HEK293T (cell line): Measurements from ENCODE around the gene PTPRM.

ENCODE experiments used
- CTCF ChIA-PET: fragments of 350-600 bp; formaldehyde crosslinking; extraction: SDS; loops from one replicate; lab custom pipeline; 2021; ENCODE audit warnings: antibody characterized with exemption, inconsistent platforms; lab: Yijun Ruan, JAX
- POLR2A ChIA-PET: fragments of 350-600 bp; formaldehyde crosslinking; extraction: SDS; loops from one replicate; lab custom pipeline; 2020; ENCODE audit warnings: antibody characterized with exemption, inconsistent platforms; lab: Yijun Ruan, JAX
- DNase-seq: peaks from one replicate; pipeline ENCODE4 v3.0.0; 2012; ENCODE audit warnings: mixed read lengths; ENCODE audit errors: extremely low spot score
- ARNT ChIP-seq: fragments of 450-650 bp; IDR thresholded peaks from 2 replicates; pipeline ENCODE4 v1.6.1; 2017; ENCODE audit warnings: mild to moderate bottlenecking
- BHLHE40 ChIP-seq: fragments of 450-650 bp; IDR thresholded peaks from 2 replicates; pipeline ENCODE4 v1.6.1; 2016; ENCODE audit warnings: mild to moderate bottlenecking, moderate library complexity, borderline replicate concordance
- CTBP1 ChIP-seq: fragments of 450-650 bp; IDR thresholded peaks from 2 replicates; pipeline ENCODE4 v1.6.1; 2016; ENCODE audit warnings: borderline replicate concordance
- ELF4 ChIP-seq: fragments of 450-650 bp; IDR thresholded peaks from 2 replicates; pipeline ENCODE4 v1.6.1; 2017; ENCODE audit warnings: antibody characterized with exemption
- FOXA1 ChIP-seq: fragments of 450-650 bp; IDR thresholded peaks from 2 replicates; pipeline ENCODE4 v1.6.1; 2016; ENCODE audit warnings: mild to moderate bottlenecking
- FOXK2 ChIP-seq: fragments of 450-650 bp; IDR thresholded peaks from 2 replicates; pipeline ENCODE4 v1.6.1; 2016; ENCODE audit warnings: mild to moderate bottlenecking
- FOXM1 ChIP-seq: fragments of 450-650 bp; IDR thresholded peaks from 2 replicates; pipeline ENCODE4 v1.6.1; 2017; ENCODE audit warnings: mild to moderate bottlenecking, borderline replicate concordance
- HDGF ChIP-seq: fragments of 450-650 bp; IDR thresholded peaks from 2 replicates; pipeline ENCODE4 v1.6.1; 2017; ENCODE audit warnings: antibody characterized with exemption, borderline replicate concordance
- L3MBTL2 ChIP-seq: fragments of 450-650 bp; conservative IDR thresholded peaks from 2 replicates; pipeline ENCODE4 v1.6.1; 2016; ENCODE audit warnings: mild to moderate bottlenecking
- LEF1 ChIP-seq: fragments of 450-650 bp; IDR thresholded peaks from 2 replicates; pipeline ENCODE4 v1.6.1; 2017; ENCODE audit warnings: mild to moderate bottlenecking, borderline replicate concordance
- NFRKB ChIP-seq: fragments of 450-650 bp; IDR thresholded peaks from 2 replicates; pipeline ENCODE4 v1.6.1; 2016; ENCODE audit warnings: mild to moderate bottlenecking, moderate library complexity
- SP1 ChIP-seq: fragments of 450-650 bp; IDR thresholded peaks from 2 replicates; pipeline ENCODE4 v1.6.1; 2017
- SUZ12 ChIP-seq: fragments of 450-650 bp; IDR thresholded peaks from 2 replicates; pipeline ENCODE4 v1.6.1; 2016; ENCODE audit warnings: mild to moderate bottlenecking
- TARDBP ChIP-seq: fragments of 450-650 bp; IDR thresholded peaks from 2 replicates; pipeline ENCODE4 v1.6.1; 2016
- ZNF384 ChIP-seq: fragments of 450-650 bp; IDR thresholded peaks from 2 replicates; pipeline ENCODE4 v1.6.1; 2016
- TF ChIP-seq, protein P1 (sequence below): fragments of 450-650 bp; IDR thresholded peaks from 2 replicates; pipeline ENCODE4 v1.6.1; 2016

Gene PTPRM

DNA sequence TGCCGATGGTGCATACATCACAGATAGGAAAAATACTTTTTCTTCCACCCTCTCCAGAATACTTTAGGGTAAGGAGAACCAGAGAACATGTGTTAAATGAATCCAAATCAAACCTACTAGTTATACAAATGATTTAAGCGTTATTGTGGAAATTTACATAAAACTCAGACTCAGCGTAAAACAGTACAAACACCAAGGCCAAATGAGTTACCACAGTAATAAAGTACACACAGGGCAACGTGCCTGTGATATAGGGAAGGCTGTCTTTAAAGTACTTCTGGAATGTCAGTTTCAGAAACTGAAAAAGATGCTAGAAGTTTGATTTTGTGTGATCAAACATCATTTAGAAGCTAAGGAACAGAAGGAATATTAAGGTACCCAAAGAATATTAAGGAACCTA is 46.9 kb downstream of the PTPRM start:
- DNase-seq, result no peak
- ChIA-PET CTCF (no interaction called here), POLR2A (no interaction called here)
- TF ChIP-seq, protein P1, sequence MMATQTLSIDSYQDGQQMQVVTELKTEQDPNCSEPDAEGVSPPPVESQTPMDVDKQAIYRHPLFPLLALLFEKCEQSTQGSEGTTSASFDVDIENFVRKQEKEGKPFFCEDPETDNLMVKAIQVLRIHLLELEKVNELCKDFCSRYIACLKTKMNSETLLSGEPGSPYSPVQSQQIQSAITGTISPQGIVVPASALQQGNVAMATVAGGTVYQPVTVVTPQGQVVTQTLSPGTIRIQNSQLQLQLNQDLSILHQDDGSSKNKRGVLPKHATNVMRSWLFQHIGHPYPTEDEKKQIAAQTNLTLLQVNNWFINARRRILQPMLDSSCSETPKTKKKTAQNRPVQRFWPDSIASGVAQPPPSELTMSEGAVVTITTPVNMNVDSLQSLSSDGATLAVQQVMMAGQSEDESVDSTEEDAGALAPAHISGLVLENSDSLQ, result no peak
- TF ChIP-seq BHLHE40 (no peak), SUZ12 (no peak), LEF1 (no peak), SP1 (no peak), FOXK2 (no peak)

DNA sequence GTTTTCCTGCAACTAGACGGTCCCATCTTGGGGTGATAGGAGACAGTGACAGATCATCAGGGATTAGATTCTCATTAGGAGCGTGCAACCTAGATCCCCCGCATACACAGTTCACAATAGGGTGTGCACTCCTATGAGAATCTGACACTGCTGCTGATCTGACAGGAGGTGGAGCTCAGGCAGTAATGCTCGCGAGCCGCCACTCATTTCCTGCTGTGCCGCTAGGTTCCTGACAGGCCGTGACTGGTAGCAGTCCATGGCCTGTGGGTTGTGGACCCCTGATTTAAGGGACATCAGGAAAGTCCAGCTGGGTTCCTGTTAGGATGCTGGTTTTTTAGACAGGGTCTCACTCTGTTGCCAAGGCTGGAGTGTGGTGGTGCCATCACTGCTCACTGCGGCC is 48.7 kb downstream of the PTPRM start:
- TF ChIP-seq, protein P1, result no peak
- TF ChIP-seq ARNT (no peak), FOXA1 (no peak), HDGF (no peak), ELF4 (no peak), TARDBP (no peak), CTBP1 (no peak), LEF1 (no peak), BHLHE40 (no peak), L3MBTL2 (no peak), NFRKB (no peak), ZNF384 (no peak), FOXK2 (no peak), SUZ12 (no peak)
- no peak for DNase-seq
- ChIA-PET POLR2A (no interaction called here), CTCF (no interaction called here)

DNA sequence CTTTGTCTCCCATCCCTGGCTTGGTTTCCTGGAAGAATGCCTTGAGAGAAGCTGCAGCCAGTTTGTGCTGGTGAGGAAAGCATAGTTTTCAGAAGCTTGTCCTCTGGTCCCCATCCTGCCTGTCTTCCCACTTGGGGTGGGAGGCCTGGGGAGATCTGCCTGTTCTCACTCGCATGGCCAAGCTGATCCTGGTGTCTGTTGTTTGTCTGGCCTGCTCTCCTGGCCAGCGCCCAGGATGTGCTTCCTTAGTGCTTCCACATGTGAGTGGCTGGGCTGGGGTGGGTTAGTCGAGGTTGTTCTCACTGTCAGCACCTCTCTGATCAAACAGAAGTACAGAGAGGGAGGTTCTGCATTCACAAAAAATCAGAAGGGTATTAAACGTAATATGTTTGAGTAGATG is 49.5 kb downstream of the PTPRM start:
- POLR2A ChIA-PET, result no interaction called here
- CTCF ChIA-PET, result no interaction called here
- DNase-seq, result no peak
- TF ChIP-seq, protein P1, result no peak
- no peak for TF ChIP-seq BHLHE40
- no peak for TF ChIP-seq ELF4
- TF ChIP-seq SP1, result no peak
- TF ChIP-seq FOXA1, result no peak
- TF ChIP-seq HDGF, result no peak
- no peak for TF ChIP-seq SUZ12
- no peak for TF ChIP-seq ZNF384
- TF ChIP-seq NFRKB, result no peak
- no peak for TF ChIP-seq LEF1
- TF ChIP-seq FOXM1, result no peak
- no peak for TF ChIP-seq CTBP1
- TF ChIP-seq L3MBTL2, result no peak
- no peak for TF ChIP-seq ARNT
- no peak for TF ChIP-seq FOXK2
- TF ChIP-seq TARDBP, result no peak

DNA sequence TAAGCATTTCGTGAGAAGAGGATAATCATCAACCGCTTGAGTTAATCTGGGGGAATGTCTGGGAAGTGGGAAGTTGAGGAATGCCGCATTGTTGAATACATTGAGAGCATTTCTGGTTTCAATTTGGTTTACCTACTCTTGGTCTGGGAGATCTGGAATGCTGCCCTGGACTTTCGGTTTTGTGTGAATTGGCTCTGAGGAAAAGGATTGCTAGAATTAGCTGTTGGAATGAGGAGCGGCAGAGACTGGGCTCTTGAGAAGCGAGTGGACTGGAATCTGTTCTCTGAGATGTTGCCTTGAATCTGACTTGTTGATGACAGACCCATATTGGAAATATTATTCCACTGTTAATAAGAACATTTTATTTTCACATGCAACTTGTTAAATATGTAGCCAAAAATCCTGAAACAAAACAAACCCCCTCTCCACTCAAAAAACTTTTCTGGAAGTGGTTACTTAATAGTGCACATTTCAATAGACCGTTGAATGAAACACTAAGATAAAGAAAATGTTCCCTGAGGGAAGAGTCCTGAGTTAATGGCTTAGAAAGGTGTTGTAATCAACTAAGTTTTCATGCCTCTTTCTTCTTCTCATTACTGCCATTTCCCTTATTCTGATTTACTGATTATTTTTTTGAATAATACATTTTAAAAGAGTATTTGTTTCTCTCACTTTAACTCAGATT is 50.8 kb downstream of the PTPRM start:
- CTCF ChIA-PET, result no interaction called here
- DNase-seq, result no peak
- TF ChIP-seq HDGF (no peak), TARDBP (no peak), CTBP1 (no peak), L3MBTL2 (no peak), NFRKB (no peak), ARNT (no peak), ELF4 (no peak), BHLHE40 (no peak), SUZ12 (no peak), ZNF384 (no peak), FOXA1 (no peak), SP1 (no peak), FOXM1 (no peak), LEF1 (no peak), FOXK2 (no peak)
- TF ChIP-seq, protein P1, result no peak
- POLR2A ChIA-PET, result no interaction called here

DNA sequence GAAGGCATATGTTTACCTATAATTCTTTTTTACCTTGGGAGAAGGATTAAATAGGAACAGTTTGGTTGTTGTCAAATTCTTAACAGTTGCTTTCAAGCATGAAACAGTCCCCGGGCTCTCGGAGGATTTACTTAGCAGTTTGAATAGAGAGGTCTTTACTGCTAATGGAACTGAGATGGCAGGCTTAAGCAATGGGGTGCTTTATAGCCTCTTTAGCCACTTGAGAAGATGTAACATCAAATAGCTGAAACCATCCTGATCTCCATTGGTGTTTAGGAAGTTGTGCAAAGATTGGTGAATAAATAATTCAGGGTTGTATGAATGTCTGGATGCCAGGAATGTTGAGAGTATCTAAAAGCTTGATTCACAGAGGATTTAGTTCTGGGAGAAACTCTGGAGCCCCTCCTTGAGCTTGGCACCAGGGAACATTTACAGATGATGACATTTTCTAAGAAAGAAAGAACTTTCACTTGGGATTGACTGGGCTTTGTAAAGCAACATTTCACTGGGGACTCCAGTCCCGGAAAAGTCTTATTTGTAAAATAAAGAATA is 51.9 kb downstream of the PTPRM start:
- TF ChIP-seq SUZ12, result no peak
- TF ChIP-seq LEF1, result no peak
- no peak for TF ChIP-seq FOXK2
- TF ChIP-seq ELF4, result no peak
- TF ChIP-seq HDGF, result no peak
- no peak for TF ChIP-seq ZNF384
- no peak for TF ChIP-seq SP1
- TF ChIP-seq ARNT, result no peak
- no peak for TF ChIP-seq FOXA1
- TF ChIP-seq L3MBTL2, result no peak
- TF ChIP-seq NFRKB, result no peak
- no peak for TF ChIP-seq BHLHE40
- no peak for TF ChIP-seq CTBP1
- TF ChIP-seq, protein P1, result no peak
- DNase-seq, result no peak

More for the DNA sequence above, 51.9 kb downstream of the PTPRM start:
- CTCF ChIA-PET, result no interaction called here
- POLR2A ChIA-PET, result no interaction called here
